Measurements from ENCODE around the gene POU6F2. TPM values are rescaled to one million over a fixed set of nuclear protein-coding genes. Genes with fewer than 3 reads are reported as not detected.

POU6F2 gene
- total RNA-seq, 1 donor from 2014 or later = not detected

GRCh38 chr7:39399986-39400385 is 422.3 kb downstream of the POU6F2 start:
- DNase-seq (ENCODE audit: low read depth in 2 of 2) = no peak

GRCh38 chr7:39400836-39401235 is 423.1 kb downstream of the POU6F2 start:
- DNase-seq (ENCODE audit: low read depth in 2 of 2) = no peak

- no peak for DNase-seq (ENCODE audit: low read depth in 2 of 2)
Observed at GRCh38 chr7:39402034-39402433, 424.3 kb downstream of the POU6F2 start.

GRCh38 chr7:39404907-39405306 is 427.2 kb downstream of the POU6F2 start:
- DNase-seq (ENCODE audit: low read depth in 2 of 2) = no peak

GRCh38 chr7:39405581-39405980 is 427.9 kb downstream of the POU6F2 start:
- no peak for DNase-seq (ENCODE audit: low read depth in 2 of 2)

- no peak for DNase-seq (ENCODE audit: low read depth in 2 of 2)
Observed at GRCh38 chr7:39406467-39406866, 428.8 kb downstream of the POU6F2 start.

GRCh38 chr7:39407137-39407536 is 429.4 kb downstream of the POU6F2 start:
- no peak for DNase-seq (ENCODE audit: low read depth in 2 of 2)

- DNase-seq (ENCODE audit: low read depth in 2 of 2) = no peak
Observed at GRCh38 chr7:39407723-39408122, 430.0 kb downstream of the POU6F2 start.

- DNase-seq (ENCODE audit: low read depth in 2 of 2) = no peak
Observed at GRCh38 chr7:39408906-39409305, 431.2 kb downstream of the POU6F2 start.

- no peak for DNase-seq (ENCODE audit: low read depth in 2 of 2)
Observed at GRCh38 chr7:39410582-39410981, 432.9 kb downstream of the POU6F2 start.

GRCh38 chr7:39413636-39414223 is 436.0 kb downstream of the POU6F2 start:
- DNase-seq (ENCODE audit: low read depth in 2 of 2) = no peak

- DNase-seq (ENCODE audit: low read depth in 2 of 2) = peak in 1 of 2 donors; percentile 35
Observed at GRCh38 chr7:39414224-39415035, 436.7 kb downstream of the POU6F2 start.

GRCh38 chr7:39415091-39415787 is 437.5 kb downstream of the POU6F2 start:
- DNase-seq (ENCODE audit: low read depth in 2 of 2) = no peak

- no peak for DNase-seq (ENCODE audit: low read depth in 2 of 2)
Observed at GRCh38 chr7:39416866-39417265, 439.2 kb downstream of the POU6F2 start.

- DNase-seq (ENCODE audit: low read depth in 2 of 2) = no peak
Observed at GRCh38 chr7:39417642-39418041, 439.9 kb downstream of the POU6F2 start.

- no peak for DNase-seq (ENCODE audit: low read depth in 2 of 2)
Observed at GRCh38 chr7:39421251-39421650, 443.5 kb downstream of the POU6F2 start.

GRCh38 chr7:39421661-39422060 is 444.0 kb downstream of the POU6F2 start:
- no peak for DNase-seq (ENCODE audit: low read depth in 2 of 2)

GRCh38 chr7:39428221-39428620 is 450.5 kb downstream of the POU6F2 start:
- peak in 1 of 2 donors; percentile 10 for DNase-seq (ENCODE audit: low read depth in 2 of 2)

- DNase-seq (ENCODE audit: low read depth in 2 of 2) = no peak
Observed at GRCh38 chr7:39429421-39429820, 451.7 kb downstream of the POU6F2 start.

- no peak for DNase-seq (ENCODE audit: low read depth in 2 of 2)
Observed at GRCh38 chr7:39430441-39430840, 452.7 kb downstream of the POU6F2 start.

- DNase-seq (ENCODE audit: low read depth in 2 of 2) = no peak
Observed at GRCh38 chr7:39430909-39431641, 453.4 kb downstream of the POU6F2 start.

- DNase-seq (ENCODE audit: low read depth in 2 of 2) = no peak
Observed at GRCh38 chr7:39432368-39432767, 454.7 kb downstream of the POU6F2 start.
